WTC11 (cell line): ENCODE measurements around the gene ZBTB7B. TPM values are rescaled to one million over a fixed set of nuclear protein-coding genes. Genes with fewer than 3 reads are reported as not detected.
A peak's percentile ranks its signal among the peaks of the same experiment; 100 is the strongest.

Experiments
- ATAC-seq: fragments of 200-7000 bp; cut with Tn5 transposase; 2 replicates; pipeline ENCODE4 v1.10.0; 2021; ENCODE audit warnings: mild to moderate bottlenecking, moderate library complexity
- CTCF ChIA-PET: fragments of 300-600 bp; sonication (Branson Sonifier 250); formaldehyde crosslinking; loops from one replicate; lab custom pipeline; 2021; ENCODE audit warnings: antibody characterized with exemption; lab: Charles Lee
- POLR2A ChIA-PET: fragments of 350-600 bp; sonication (Branson Sonifier 250); formaldehyde crosslinking; loops from one replicate; lab custom pipeline; 2021; ENCODE audit warnings: antibody characterized with exemption; lab: Charles Lee
- DNase-seq: peaks from one replicate; pipeline ENCODE4 v3.0.0; 2021; ENCODE audit warnings: low spot score
- H3K27ac Mint-ChIP-seq: 2 replicates; pipeline ENCODE4 v1.8.0; 2021; ENCODE audit warnings: mixed read lengths
- H3K27me3 Mint-ChIP-seq: 2 replicates; pipeline ENCODE4 v1.8.0; 2021; ENCODE audit warnings: low read depth, mild to moderate bottlenecking, moderate library complexity, mixed read lengths
- H3K36me3 Mint-ChIP-seq: 2 replicates; pipeline ENCODE4 v1.8.0; 2021; ENCODE audit warnings: mixed read lengths
- H3K4me1 Mint-ChIP-seq: 2 replicates; pipeline ENCODE4 v1.8.0; 2022; ENCODE audit warnings: mixed read lengths
- H3K4me3 Mint-ChIP-seq: 2 replicates; pipeline ENCODE4 v1.8.0; 2021; ENCODE audit warnings: mild to moderate bottlenecking, moderate library complexity, mixed read lengths
- H3K9me3 Mint-ChIP-seq: 2 replicates; pipeline ENCODE4 v1.8.0; 2021; ENCODE audit warnings: mixed read lengths
- CDX4 ChIP-seq: fragments of 250-450 bp; sonication (Bioruptor Pico); IDR thresholded peaks from 2 replicates; pipeline ENCODE4 v1.9.0; 2021; ENCODE audit warnings: moderate library complexity, mild to moderate bottlenecking, inconsistent platforms, borderline replicate concordance
- CTCF ChIP-seq: fragments of 200-600 bp; IDR thresholded peaks from 2 replicates; pipeline ENCODE4 v1.8.0; 2022; ENCODE audit warnings: antibody characterized with exemption
- EMX1 ChIP-seq: fragments of 250-450 bp; sonication (Bioruptor Pico); IDR thresholded peaks from 2 replicates; pipeline ENCODE4 v1.8.0; 2021; ENCODE audit warnings: mild to moderate bottlenecking
- GABPB1 ChIP-seq: sonication (generic); formaldehyde crosslinking; IDR thresholded peaks from 2 replicates; pipeline ENCODE4 v1.8.1; 2023; ENCODE audit warnings: mild to moderate bottlenecking, missing genetic modification reagents
- PRDM15 ChIP-seq: sonication (generic); formaldehyde crosslinking; IDR thresholded peaks from 2 replicates; pipeline ENCODE4 v1.8.0; 2022; ENCODE audit warnings: missing genetic modification reagents
- TEAD4 ChIP-seq: sonication (generic); formaldehyde crosslinking; IDR thresholded peaks from 2 replicates; pipeline ENCODE4 v1.8.0; 2022; ENCODE audit warnings: mild to moderate bottlenecking, missing genetic modification reagents
- TP53 ChIP-seq: sonication (generic); formaldehyde crosslinking; IDR thresholded peaks from 2 replicates; pipeline ENCODE4 v1.8.1; 2023; ENCODE audit warnings: mild to moderate bottlenecking, missing genetic modification reagents
- ZBTB43 ChIP-seq: sonication (generic); formaldehyde crosslinking; IDR thresholded peaks from 2 replicates; pipeline ENCODE4 v1.8.1; 2023; ENCODE audit warnings: mild to moderate bottlenecking, missing genetic modification reagents
- ZNF232 ChIP-seq: sonication (generic); formaldehyde crosslinking; IDR thresholded peaks from 2 replicates; pipeline ENCODE4 v1.8.0; 2022; ENCODE audit warnings: mild to moderate bottlenecking, missing genetic modification reagents
- ZNF532 ChIP-seq: fragments of 250-450 bp; sonication (Bioruptor Pico); IDR thresholded peaks from 2 replicates; pipeline ENCODE4 v1.9.0; 2021; ENCODE audit warnings: mild to moderate bottlenecking, borderline replicate concordance
- total RNA-seq: library from RNA; stranded (reverse); gene quantifications from 3 replicates; pipeline ENCODE4 v1.2.3, GENCODE V29; 2021
- TF ChIP-seq, protein P1 (sequence below): sonication (generic); formaldehyde crosslinking; IDR thresholded peaks from 2 replicates; pipeline ENCODE4 v1.8.0; 2023; ENCODE audit warnings: missing genetic modification reagents, mild to moderate bottlenecking, borderline replicate concordance
- TF ChIP-seq, protein P2 (sequence below): sonication (generic); formaldehyde crosslinking; IDR thresholded peaks from 2 replicates; pipeline ENCODE4 v1.8.1; 2023; ENCODE audit warnings: mild to moderate bottlenecking, missing genetic modification reagents, borderline replicate concordance

ZBTB7B gene
- total RNA-seq, 1 experiment from 2014 or later: 29.8 TPM

DNA sequence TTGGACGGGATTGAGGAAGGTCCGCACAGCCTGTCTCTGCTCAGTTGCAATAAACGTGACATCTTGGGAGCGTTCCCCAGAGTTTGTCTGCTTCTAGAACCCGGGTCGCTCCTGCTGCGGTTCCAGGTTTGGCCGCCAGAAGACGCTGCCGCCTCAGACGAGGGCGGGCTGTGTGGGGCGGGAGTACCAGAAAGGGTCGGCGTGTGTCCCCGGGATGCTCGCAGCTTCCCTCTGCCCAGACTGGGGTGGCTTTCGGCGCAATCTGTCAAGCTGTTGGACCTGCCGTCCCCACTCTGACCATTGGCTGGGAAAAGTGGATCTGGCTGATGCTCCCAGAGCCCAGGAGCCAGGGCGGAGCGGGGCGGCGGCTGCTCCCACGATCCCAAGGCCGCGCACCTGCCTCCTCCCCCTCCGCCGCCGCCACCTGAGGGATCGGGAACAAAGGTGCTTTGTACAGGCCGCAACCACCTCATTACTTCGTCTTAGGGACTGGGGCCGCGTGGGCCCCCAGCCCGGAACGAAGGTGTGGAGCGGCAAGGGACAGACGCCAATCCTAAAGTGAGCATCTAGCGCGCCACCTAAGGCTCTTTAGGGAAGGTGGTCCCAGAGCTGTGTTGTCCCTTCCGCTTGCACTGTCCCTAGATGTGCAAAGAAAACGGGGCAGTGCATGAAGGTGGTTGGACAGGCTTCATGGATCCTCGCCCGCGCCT lies 60.3 kb downstream of the ZBTB7B start:
- POLR2A ChIA-PET: interaction anchor here (0.7 to 3.5 kb wide), 5 partner anchors 18 to 63 kb away, joined by 3 to 10 read pairs (median 6); no protein-coding TSS in a partner anchor
- Mint-ChIP-seq H3K36me3 (peaks cover 18% of the 10 kb centered on the region), H3K27ac (peak overlapping the region; percentile 88; the same call in 1 of the 2 replicates), H3K9me3 (no peaks in the 10 kb centered on the region), H3K4me3 (peak overlapping the region; percentile 91), H3K4me1 (peaks cover 17% of the 10 kb centered on the region), H3K27me3 (no peaks in the 10 kb centered on the region)
- ATAC-seq: peak; percentile 44
- peak; percentile 95 for DNase-seq
- CTCF ChIA-PET: interaction anchor here (0.6 to 8.3 kb wide), 19 partner anchors 8 to 180 kb away, joined by 3 to 176 read pairs (median 20); partner anchors contain the start of genes ADAM15, CKS1B, EFNA3 and KRTCAP2
- TF ChIP-seq, protein P1, sequence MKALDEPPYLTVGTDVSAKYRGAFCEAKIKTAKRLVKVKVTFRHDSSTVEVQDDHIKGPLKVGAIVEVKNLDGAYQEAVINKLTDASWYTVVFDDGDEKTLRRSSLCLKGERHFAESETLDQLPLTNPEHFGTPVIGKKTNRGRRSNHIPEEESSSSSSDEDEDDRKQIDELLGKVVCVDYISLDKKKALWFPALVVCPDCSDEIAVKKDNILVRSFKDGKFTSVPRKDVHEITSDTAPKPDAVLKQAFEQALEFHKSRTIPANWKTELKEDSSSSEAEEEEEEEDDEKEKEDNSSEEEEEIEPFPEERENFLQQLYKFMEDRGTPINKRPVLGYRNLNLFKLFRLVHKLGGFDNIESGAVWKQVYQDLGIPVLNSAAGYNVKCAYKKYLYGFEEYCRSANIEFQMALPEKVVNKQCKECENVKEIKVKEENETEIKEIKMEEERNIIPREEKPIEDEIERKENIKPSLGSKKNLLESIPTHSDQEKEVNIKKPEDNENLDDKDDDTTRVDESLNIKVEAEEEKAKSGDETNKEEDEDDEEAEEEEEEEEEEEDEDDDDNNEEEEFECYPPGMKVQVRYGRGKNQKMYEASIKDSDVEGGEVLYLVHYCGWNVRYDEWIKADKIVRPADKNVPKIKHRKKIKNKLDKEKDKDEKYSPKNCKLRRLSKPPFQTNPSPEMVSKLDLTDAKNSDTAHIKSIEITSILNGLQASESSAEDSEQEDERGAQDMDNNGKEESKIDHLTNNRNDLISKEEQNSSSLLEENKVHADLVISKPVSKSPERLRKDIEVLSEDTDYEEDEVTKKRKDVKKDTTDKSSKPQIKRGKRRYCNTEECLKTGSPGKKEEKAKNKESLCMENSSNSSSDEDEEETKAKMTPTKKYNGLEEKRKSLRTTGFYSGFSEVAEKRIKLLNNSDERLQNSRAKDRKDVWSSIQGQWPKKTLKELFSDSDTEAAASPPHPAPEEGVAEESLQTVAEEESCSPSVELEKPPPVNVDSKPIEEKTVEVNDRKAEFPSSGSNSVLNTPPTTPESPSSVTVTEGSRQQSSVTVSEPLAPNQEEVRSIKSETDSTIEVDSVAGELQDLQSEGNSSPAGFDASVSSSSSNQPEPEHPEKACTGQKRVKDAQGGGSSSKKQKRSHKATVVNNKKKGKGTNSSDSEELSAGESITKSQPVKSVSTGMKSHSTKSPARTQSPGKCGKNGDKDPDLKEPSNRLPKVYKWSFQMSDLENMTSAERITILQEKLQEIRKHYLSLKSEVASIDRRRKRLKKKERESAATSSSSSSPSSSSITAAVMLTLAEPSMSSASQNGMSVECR (CRISPR knock-in tag): peak; percentile 51; the same call in 1 of the 2 replicates
- TF ChIP-seq, protein P2, sequence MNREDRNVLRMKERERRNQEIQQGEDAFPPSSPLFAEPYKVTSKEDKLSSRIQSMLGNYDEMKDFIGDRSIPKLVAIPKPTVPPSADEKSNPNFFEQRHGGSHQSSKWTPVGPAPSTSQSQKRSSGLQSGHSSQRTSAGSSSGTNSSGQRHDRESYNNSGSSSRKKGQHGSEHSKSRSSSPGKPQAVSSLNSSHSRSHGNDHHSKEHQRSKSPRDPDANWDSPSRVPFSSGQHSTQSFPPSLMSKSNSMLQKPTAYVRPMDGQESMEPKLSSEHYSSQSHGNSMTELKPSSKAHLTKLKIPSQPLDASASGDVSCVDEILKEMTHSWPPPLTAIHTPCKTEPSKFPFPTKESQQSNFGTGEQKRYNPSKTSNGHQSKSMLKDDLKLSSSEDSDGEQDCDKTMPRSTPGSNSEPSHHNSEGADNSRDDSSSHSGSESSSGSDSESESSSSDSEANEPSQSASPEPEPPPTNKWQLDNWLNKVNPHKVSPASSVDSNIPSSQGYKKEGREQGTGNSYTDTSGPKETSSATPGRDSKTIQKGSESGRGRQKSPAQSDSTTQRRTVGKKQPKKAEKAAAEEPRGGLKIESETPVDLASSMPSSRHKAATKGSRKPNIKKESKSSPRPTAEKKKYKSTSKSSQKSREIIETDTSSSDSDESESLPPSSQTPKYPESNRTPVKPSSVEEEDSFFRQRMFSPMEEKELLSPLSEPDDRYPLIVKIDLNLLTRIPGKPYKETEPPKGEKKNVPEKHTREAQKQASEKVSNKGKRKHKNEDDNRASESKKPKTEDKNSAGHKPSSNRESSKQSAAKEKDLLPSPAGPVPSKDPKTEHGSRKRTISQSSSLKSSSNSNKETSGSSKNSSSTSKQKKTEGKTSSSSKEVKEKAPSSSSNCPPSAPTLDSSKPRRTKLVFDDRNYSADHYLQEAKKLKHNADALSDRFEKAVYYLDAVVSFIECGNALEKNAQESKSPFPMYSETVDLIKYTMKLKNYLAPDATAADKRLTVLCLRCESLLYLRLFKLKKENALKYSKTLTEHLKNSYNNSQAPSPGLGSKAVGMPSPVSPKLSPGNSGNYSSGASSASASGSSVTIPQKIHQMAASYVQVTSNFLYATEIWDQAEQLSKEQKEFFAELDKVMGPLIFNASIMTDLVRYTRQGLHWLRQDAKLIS: no peak
- TF ChIP-seq TP53 (CRISPR knock-in tag): 0 out of 2 replicates have a peak, but pooled peaks have one; percentile 21
- TF ChIP-seq CDX4: no peak
- 0 out of 2 replicates have a peak, but pooled peaks have one; percentile 73 for TF ChIP-seq ZNF232 (CRISPR knock-in tag)
- TF ChIP-seq CTCF: peak; percentile 67
- no peak for TF ChIP-seq PRDM15
- no peak for TF ChIP-seq GABPB1 (CRISPR knock-in tag)
- TF ChIP-seq TEAD4 (CRISPR knock-in tag): no peak
- TF ChIP-seq ZBTB43: peak; percentile 74
- no peak for TF ChIP-seq EMX1
- no peak for TF ChIP-seq ZNF532
